Loucy (cell line): ENCODE data around the gene NR1D2.

ENCODE experiments used
- H2AFZ ChIP-seq: fragments of 200-600 bp; sonication (generic); 2 replicates; pipeline ENCODE4 v1.6.0; 2016; ENCODE audit warnings: antibody characterized with exemption, mild to moderate bottlenecking, low read length, moderate library complexity
- H3F3A ChIP-seq: fragments of 200-600 bp; 2 replicates; pipeline ENCODE4 v1.6.0; 2016; ENCODE audit warnings: antibody characterized with exemption, low read depth, mild to moderate bottlenecking
- H3K27me3 ChIP-seq: fragments of 200-600 bp; sonication (generic); 2 replicates; pipeline ENCODE4 v1.6.1; 2014; ENCODE audit warnings: low read length, mild to moderate bottlenecking; ENCODE audit not compliant: insufficient read depth, poor library complexity, severe bottlenecking
- H3K36me3 ChIP-seq: fragments of 200-600 bp; sonication (generic); 2 replicates; pipeline ENCODE4 v1.6.1; 2016; ENCODE audit warnings: low read length; ENCODE audit not compliant: insufficient read depth
- H3K4me1 ChIP-seq: fragments of 200-600 bp; sonication (generic); 2 replicates; pipeline ENCODE4 v1.5.1; 2014; ENCODE audit warnings: low read length, mild to moderate bottlenecking; ENCODE audit not compliant: insufficient read depth, poor library complexity, severe bottlenecking
- H3K4me2 ChIP-seq: fragments of 200-600 bp; sonication (generic); 2 replicates; pipeline ENCODE4 v1.6.0; 2014; ENCODE audit warnings: antibody characterized with exemption, low read length, low read depth, mild to moderate bottlenecking; ENCODE audit not compliant: poor library complexity, severe bottlenecking
- H3K4me3 ChIP-seq: fragments of 200-600 bp; sonication (generic); 2 replicates; pipeline ENCODE4 v1.5.1; 2014; ENCODE audit warnings: low read length, mild to moderate bottlenecking, mixed read lengths; ENCODE audit not compliant: poor library complexity, severe bottlenecking
- H3K79me2 ChIP-seq: fragments of 200-600 bp; sonication (generic); 2 replicates; pipeline ENCODE4 v1.6.1; 2014; ENCODE audit warnings: low read length; ENCODE audit not compliant: insufficient read depth
- H3K9ac ChIP-seq: fragments of 200-600 bp; sonication (generic); 2 replicates; pipeline ENCODE4 v1.6.0; 2014; ENCODE audit warnings: mild to moderate bottlenecking, low read depth, low read length, moderate library complexity; ENCODE audit not compliant: poor library complexity, severe bottlenecking
- H3K9me2 ChIP-seq: fragments of 200-600 bp; sonication (generic); replicated peaks from 2 replicates; pipeline ENCODE4 v1.6.1; 2016; ENCODE audit warnings: low read depth, low read length, mixed read lengths
- H3K9me3 ChIP-seq: fragments of 200-600 bp; sonication (generic); 2 replicates; pipeline ENCODE4 v1.6.1; 2014; ENCODE audit warnings: mild to moderate bottlenecking, antibody characterized with exemption, low read length, low read depth; ENCODE audit not compliant: insufficient read depth
- H4K20me1 ChIP-seq: fragments of 200-600 bp; sonication (generic); 2 replicates; pipeline ENCODE4 v1.6.0; 2014; ENCODE audit warnings: antibody characterized with exemption, low read length, mild to moderate bottlenecking; ENCODE audit not compliant: insufficient read depth, poor library complexity, severe bottlenecking
- EZH2phosphoT487 ChIP-seq: fragments of 200-600 bp; IDR thresholded peaks from 2 replicates; pipeline ENCODE4 v1.6.1; 2018; ENCODE audit warnings: antibody characterized with exemption, mild to moderate bottlenecking, moderate library complexity, borderline replicate concordance
- TF ChIP-seq, protein P1 (sequence below): fragments of 200-600 bp; sonication (generic); conservative IDR thresholded peaks from 2 replicates; pipeline ENCODE4 v1.5.1; 2014; ENCODE audit warnings: mild to moderate bottlenecking, antibody characterized with exemption, low read length

The NR1D2 gene

DNA sequence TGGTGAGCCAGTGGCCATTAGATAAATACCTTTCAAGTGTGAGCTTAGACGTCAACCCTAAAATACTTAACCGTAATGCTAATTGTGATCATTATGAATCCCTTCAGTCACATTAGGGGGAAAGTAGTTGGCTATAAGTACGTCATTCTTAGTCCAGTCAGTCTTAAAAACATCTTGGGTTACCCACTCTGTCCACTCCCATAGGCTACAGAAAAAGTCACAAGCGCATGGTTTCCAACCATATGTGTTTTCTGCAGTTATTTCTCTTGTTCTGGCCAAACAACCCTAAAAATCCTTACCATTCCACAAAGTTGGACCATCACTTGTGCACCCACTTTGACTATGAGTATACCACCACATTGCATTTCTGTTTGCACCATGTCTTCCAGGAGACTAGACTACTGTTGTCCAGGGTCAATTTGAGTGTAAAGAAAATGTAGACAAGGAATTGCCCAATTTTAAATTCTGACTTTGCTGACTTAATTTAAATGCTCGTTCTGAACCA, 24.9 kb upstream of the NR1D2 start:
- peaks cover 11% of the 10 kb centered on the region; the same call in 1 of the 2 replicates for H3F3A ChIP-seq

DNA sequence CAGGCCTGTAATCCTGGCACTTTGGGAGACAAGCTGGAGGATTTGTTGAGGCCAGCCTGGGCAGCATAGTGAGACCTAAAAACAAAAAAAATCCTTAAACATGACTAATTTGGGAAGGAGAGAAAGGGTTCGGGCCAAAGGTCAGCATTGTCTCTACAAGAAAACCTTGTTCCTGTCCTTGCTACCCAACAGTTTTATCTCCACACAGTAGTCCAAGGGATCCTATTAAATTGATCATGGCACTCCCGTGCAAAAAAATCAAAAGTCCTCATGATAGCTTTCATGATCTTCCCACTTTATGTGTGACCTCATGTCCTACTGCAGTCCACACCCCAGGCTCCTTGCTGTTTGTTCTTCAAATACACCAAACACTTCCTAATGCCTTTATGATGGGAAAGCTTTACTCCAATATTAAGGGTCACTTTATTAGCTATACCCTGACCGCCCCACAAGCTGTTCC, 24.0 kb upstream of the NR1D2 start:
- peaks cover 16% of the 10 kb centered on the region for H3K27me3 ChIP-seq
- peaks cover 43% of the 10 kb centered on the region for H3K36me3 ChIP-seq
- H3K9me2 ChIP-seq, result no peaks in the 10 kb centered on the region
- H2AFZ ChIP-seq, result no peak overlapping the region
- peak overlapping the region; percentile 93 for H3K4me2 ChIP-seq
- H3K79me2 ChIP-seq, result peaks cover 45% of the 10 kb centered on the region
- H4K20me1 ChIP-seq, result peaks cover 45% of the 10 kb centered on the region
- no peak for TF ChIP-seq EZH2phosphoT487
- TF ChIP-seq, protein P1, sequence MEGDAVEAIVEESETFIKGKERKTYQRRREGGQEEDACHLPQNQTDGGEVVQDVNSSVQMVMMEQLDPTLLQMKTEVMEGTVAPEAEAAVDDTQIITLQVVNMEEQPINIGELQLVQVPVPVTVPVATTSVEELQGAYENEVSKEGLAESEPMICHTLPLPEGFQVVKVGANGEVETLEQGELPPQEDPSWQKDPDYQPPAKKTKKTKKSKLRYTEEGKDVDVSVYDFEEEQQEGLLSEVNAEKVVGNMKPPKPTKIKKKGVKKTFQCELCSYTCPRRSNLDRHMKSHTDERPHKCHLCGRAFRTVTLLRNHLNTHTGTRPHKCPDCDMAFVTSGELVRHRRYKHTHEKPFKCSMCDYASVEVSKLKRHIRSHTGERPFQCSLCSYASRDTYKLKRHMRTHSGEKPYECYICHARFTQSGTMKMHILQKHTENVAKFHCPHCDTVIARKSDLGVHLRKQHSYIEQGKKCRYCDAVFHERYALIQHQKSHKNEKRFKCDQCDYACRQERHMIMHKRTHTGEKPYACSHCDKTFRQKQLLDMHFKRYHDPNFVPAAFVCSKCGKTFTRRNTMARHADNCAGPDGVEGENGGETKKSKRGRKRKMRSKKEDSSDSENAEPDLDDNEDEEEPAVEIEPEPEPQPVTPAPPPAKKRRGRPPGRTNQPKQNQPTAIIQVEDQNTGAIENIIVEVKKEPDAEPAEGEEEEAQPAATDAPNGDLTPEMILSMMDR, result no peak
- H3K9ac ChIP-seq, result no peak overlapping the region
- no peaks in the 10 kb centered on the region for H3K9me3 ChIP-seq
- H3K4me1 ChIP-seq, result peaks cover 19% of the 10 kb centered on the region
- H3F3A ChIP-seq, result peaks cover 11% of the 10 kb centered on the region; the same call in 1 of the 2 replicates
- no peak overlapping the region for H3K4me3 ChIP-seq

More for the DNA sequence above, 24.9 kb upstream of the NR1D2 start:
- Histone ChIP-seq H3K36me3 (peaks cover 43% of the 10 kb centered on the region), H3K9ac (peak overlapping the region; percentile 94), H3K9me3 (no peaks in the 10 kb centered on the region), H3K4me1 (peaks cover 28% of the 10 kb centered on the region), H2AFZ (no peak overlapping the region), H3K4me3 (peak overlapping the region; percentile 99), H3K27me3 (peaks cover 16% of the 10 kb centered on the region), H4K20me1 (peaks cover 45% of the 10 kb centered on the region), H3K79me2 (peaks cover 50% of the 10 kb centered on the region), H3K9me2 (no peaks in the 10 kb centered on the region), H3K4me2 (peak overlapping the region; percentile 93)
- TF ChIP-seq, protein P1, result no peak
- TF ChIP-seq EZH2phosphoT487, result no peak

DNA sequence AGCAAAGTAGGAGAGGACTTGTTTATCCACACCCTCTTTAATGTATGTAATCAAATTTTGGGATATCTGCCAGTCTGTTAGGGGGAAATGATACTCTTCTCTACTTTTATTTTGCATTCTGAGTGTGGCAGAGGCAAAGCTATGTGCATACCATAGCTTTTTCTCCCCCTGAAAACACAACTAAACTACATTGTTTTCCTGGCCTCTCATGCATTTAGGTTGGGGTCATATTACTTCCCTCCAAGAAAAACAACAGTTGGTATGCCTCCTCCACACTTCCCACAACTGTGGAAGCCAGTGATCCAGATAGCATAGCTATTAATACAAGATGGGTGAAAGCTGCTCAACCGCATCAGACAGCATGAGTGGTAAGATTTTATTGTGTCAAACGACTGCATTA, 21.3 kb upstream of the NR1D2 start:
- Histone ChIP-seq H3K9ac (no peak overlapping the region), H3K36me3 (peaks cover 33% of the 10 kb centered on the region; the same call in 1 of the 2 replicates), H3K4me2 (no peak overlapping the region), H3K4me3 (no peak overlapping the region), H3K27me3 (no peaks in the 10 kb centered on the region), H3F3A (peaks cover 11% of the 10 kb centered on the region; the same call in 1 of the 2 replicates), H4K20me1 (peaks cover 28% of the 10 kb centered on the region), H3K9me2 (no peaks in the 10 kb centered on the region), H2AFZ (no peak overlapping the region), H3K79me2 (peaks cover 26% of the 10 kb centered on the region), H3K4me1 (peaks cover 15% of the 10 kb centered on the region), H3K9me3 (no peaks in the 10 kb centered on the region)
- TF ChIP-seq EZH2phosphoT487, result no peak
- TF ChIP-seq, protein P1, result no peak
